Fibroblast of mammary gland (primary cell): ENCODE measurements around the gene HEYL.

Experiments
- DNase-seq: peaks from one replicate; pipeline ENCODE4 v3.0.0-alpha.2; 2010; ENCODE audit warnings: low read depth
- H3K4me3 ChIP-seq: 2 replicates; pipeline ENCODE4 v1.5.1; 2011; ENCODE audit warnings: low read depth, mild to moderate bottlenecking, low read length, moderate library complexity; ENCODE audit not compliant: control insufficient read depth
- CTCF ChIP-seq: conservative IDR thresholded peaks from 2 replicates; pipeline ENCODE4 v1.5.1; 2011; ENCODE audit warnings: low read depth, low read length, inconsistent platforms; ENCODE audit not compliant: control insufficient read depth, insufficient read depth

Gene HEYL

GRCh38 chr1:39652554-39652953 is 13.1 kb upstream of the HEYL start:
- no peak overlapping the region for H3K4me3 ChIP-seq
- TF ChIP-seq CTCF, result no peak
- peak; percentile 44 for DNase-seq

- peak; percentile 25 for DNase-seq
- TF ChIP-seq CTCF, result no peak
- no peak overlapping the region for H3K4me3 ChIP-seq
These were observed 12.7 kb upstream of the HEYL start for GRCh38 chr1:39652105-39652504.

GRCh38 chr1:39650431-39650830 is 11.0 kb upstream of the HEYL start:
- no peak for TF ChIP-seq CTCF
- no peak overlapping the region for H3K4me3 ChIP-seq
- DNase-seq, result no peak

GRCh38 chr1:39649636-39650185 is 10.3 kb upstream of the HEYL start:
- H3K4me3 ChIP-seq, result no peak overlapping the region
- no peak for TF ChIP-seq CTCF
- DNase-seq, result no peak

- TF ChIP-seq CTCF, result no peak
- no peak overlapping the region for H3K4me3 ChIP-seq
- peak; percentile 38 for DNase-seq
These were observed 9.1 kb upstream of the HEYL start for GRCh38 chr1:39648496-39648895.

GRCh38 chr1:39647247-39647646 is 7.8 kb upstream of the HEYL start:
- DNase-seq, result no peak
- no peak for TF ChIP-seq CTCF

More at GRCh38 chr1:39647247-39647646, 7.8 kb upstream of the HEYL start:
- H3K4me3 ChIP-seq, result no peak overlapping the region
